Mucosa of descending colon (tissue), 3 donors: Measurements from ENCODE around the gene PLPP3. TPM values are rescaled to one million over a fixed set of nuclear protein-coding genes. Genes with fewer than 3 reads are reported as not detected.
A peak's percentile ranks its signal among the peaks of the same experiment; 100 is the strongest.

Source experiments
- ATAC-seq: fragments of 200-7000 bp; cut with Tn5 transposase; one replicate; pipeline ENCODE4 v1.9.1; 2020; ENCODE audit warnings: mild to moderate bottlenecking, moderate library complexity
- DNase-seq, 3 donors: peaks; one replicate each; pipeline ENCODE4 v3.0.0-alpha.2; 2020
- H3K36me3 ChIP-seq: fragments of 200-600 bp; one replicate; pipeline ENCODE4 v1.8.0; 2021; ENCODE audit warnings: low read depth, mild to moderate bottlenecking
- H3K4me1 ChIP-seq: fragments of 200-600 bp; one replicate; pipeline ENCODE4 v1.8.0; 2021; ENCODE audit warnings: low read depth, mild to moderate bottlenecking
- H3K4me3 ChIP-seq: fragments of 200-600 bp; one replicate; pipeline ENCODE4 v1.8.0; 2021; ENCODE audit warnings: mild to moderate bottlenecking
- H3K9me3 ChIP-seq: fragments of 200-600 bp; one replicate; pipeline ENCODE4 v1.8.0; 2021; ENCODE audit warnings: mild to moderate bottlenecking
- intact Hi-C, 2 donors: fragments of 100-400 bp; cut with DNase I in 1 of 2; cut with micrococcal nuclease in 1 of 2; formaldehyde crosslinking; loops; one replicate each; pipeline versions ENCODE4 v1.11.0 to v1.11.1; 2022; cut with DNase I, micrococcal nuclease
- total RNA-seq, 3 donors: library from RNA; stranded (reverse); fragmentation: NEBNext Ultra II Directional in 2 of 3; extraction: Animal tissue kit (Norgen Biotek cat#: 25700) in 2 of 3; gene quantifications; one replicate each; pipeline versions ENCODE4 v1.2.1 to v1.2.4, GENCODE V29; 2021 to 2023
- TF ChIP-seq, protein P1 (sequence below): fragments of 200-600 bp; IDR thresholded peaks from one replicate; pipeline ENCODE4 v1.8.0; 2022; ENCODE audit warnings: antibody characterized with exemption, mild to moderate bottlenecking
- donor health status: DM: no; HTN: no; CAD: no; lungs with moderate emphysema.
- donor health status: DM: no; HTN: no; CAD: no.
- donor health status: DM: no; HTN: yes; CAD: no.

PLPP3 gene
- total RNA-seq, 3 donors from 2014 or later: 25.3 to 80.5 (median 42.3) TPM

DNA sequence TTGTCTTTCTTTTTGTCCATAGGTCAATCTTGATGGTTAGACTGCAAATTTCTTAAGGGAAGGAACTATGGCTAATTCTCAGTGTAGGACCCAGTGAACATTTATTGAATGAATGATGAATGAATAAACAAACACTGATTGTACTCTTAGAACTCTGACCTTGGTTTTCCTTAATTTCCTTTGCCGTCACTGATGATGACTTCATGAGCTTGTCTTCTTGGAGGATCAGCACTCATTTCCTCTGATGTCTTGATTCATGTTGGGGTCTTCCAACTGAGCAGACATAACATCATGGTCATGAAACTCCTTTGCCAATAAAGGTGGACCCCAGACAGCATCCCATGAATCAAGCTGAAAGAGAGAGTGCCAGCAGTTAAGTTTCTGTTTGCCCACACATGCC lies 96.3 kb downstream of the PLPP3 start:
- Histone ChIP-seq H3K4me3 (no peak overlapping the region), H3K9me3 (no peaks in the 10 kb centered on the region), H3K4me1 (no peaks in the 10 kb centered on the region), H3K36me3 (no peaks in the 10 kb centered on the region)
- TF ChIP-seq, protein P1, sequence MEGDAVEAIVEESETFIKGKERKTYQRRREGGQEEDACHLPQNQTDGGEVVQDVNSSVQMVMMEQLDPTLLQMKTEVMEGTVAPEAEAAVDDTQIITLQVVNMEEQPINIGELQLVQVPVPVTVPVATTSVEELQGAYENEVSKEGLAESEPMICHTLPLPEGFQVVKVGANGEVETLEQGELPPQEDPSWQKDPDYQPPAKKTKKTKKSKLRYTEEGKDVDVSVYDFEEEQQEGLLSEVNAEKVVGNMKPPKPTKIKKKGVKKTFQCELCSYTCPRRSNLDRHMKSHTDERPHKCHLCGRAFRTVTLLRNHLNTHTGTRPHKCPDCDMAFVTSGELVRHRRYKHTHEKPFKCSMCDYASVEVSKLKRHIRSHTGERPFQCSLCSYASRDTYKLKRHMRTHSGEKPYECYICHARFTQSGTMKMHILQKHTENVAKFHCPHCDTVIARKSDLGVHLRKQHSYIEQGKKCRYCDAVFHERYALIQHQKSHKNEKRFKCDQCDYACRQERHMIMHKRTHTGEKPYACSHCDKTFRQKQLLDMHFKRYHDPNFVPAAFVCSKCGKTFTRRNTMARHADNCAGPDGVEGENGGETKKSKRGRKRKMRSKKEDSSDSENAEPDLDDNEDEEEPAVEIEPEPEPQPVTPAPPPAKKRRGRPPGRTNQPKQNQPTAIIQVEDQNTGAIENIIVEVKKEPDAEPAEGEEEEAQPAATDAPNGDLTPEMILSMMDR: no peak
- intact Hi-C loops: no loop called here
- ATAC-seq: no peak
- no peak for DNase-seq

DNA sequence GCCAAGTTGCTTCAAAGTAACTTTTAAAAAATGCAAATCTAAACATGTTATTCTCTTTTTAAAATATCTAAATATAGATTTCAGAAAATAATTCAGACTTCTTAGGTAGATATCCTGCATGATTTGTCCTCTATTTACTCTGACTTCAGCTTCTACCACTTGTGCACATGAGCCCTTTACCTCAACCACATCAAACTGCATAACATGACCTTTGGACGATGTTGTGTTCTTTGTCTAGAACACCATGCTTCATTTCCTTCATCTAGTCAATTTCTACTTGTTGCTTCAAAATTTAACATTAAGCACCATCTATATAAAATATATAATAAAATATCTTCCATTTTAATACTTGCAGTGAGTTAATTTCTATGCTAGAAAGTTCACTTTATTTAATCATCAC lies 96.9 kb downstream of the PLPP3 start:
- TF ChIP-seq, protein P1: no peak
- no peak overlapping the region for H3K4me3 ChIP-seq
- no peaks in the 10 kb centered on the region for H3K9me3 ChIP-seq
- H3K4me1 ChIP-seq: no peaks in the 10 kb centered on the region
- ATAC-seq (no peak), DNase-seq (no peak)
- H3K36me3 ChIP-seq: no peaks in the 10 kb centered on the region
- intact Hi-C loops: no loop called here

DNA sequence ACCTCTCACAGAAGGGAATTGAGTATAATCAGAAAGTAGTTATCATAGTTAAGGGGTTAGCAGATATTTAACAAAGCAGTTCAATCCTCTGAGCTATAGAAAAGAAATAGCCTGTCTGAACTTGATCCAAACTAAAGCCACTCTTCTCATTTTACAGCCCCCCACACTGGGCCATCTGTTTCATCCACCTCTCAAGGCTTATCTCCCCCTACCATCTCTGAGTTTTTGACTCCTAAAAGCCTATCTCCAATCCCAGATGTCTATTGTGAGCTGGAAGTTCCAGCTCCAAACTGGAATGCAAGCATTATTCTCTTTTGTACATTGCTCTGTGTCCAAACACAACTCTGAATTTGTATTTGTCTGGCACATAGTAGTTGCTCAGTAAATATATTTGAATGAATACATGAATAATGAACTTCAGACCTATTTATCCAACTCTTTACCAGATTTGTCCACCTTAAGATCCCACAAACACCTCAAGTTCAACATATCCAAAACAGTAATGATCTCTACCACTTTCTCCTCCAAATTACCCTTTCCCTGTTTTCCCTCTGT lies 98.1 kb downstream of the PLPP3 start:
- no peaks in the 10 kb centered on the region for H3K4me1 ChIP-seq
- intact Hi-C loops: no loop called here
- no peaks in the 10 kb centered on the region for H3K36me3 ChIP-seq
- DNase-seq (no peak), ATAC-seq (no peak)
- TF ChIP-seq, protein P1: no peak
- no peaks in the 10 kb centered on the region for H3K9me3 ChIP-seq
- H3K4me3 ChIP-seq: no peak overlapping the region

DNA sequence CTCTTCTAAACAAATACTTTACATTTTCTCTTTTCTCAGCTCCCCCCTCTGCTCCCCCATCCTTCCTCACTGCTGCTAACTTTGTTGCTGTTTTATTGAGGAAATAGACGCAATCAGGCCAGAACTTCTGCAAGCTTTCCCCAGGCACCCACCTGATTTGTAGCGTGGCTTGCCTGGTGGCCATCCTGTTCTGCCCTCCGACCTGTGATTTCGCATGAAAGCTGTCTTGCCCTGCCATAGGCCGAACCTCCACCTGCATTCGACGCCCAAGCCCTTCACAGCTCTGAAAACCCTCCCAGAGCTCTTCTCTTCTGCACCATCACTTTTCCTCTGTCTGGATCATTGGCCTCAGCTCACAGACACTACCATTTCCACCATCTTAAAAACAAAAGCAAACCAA lies 100.6 kb downstream of the PLPP3 start:
- intact Hi-C loops: no loop called here

DNA sequence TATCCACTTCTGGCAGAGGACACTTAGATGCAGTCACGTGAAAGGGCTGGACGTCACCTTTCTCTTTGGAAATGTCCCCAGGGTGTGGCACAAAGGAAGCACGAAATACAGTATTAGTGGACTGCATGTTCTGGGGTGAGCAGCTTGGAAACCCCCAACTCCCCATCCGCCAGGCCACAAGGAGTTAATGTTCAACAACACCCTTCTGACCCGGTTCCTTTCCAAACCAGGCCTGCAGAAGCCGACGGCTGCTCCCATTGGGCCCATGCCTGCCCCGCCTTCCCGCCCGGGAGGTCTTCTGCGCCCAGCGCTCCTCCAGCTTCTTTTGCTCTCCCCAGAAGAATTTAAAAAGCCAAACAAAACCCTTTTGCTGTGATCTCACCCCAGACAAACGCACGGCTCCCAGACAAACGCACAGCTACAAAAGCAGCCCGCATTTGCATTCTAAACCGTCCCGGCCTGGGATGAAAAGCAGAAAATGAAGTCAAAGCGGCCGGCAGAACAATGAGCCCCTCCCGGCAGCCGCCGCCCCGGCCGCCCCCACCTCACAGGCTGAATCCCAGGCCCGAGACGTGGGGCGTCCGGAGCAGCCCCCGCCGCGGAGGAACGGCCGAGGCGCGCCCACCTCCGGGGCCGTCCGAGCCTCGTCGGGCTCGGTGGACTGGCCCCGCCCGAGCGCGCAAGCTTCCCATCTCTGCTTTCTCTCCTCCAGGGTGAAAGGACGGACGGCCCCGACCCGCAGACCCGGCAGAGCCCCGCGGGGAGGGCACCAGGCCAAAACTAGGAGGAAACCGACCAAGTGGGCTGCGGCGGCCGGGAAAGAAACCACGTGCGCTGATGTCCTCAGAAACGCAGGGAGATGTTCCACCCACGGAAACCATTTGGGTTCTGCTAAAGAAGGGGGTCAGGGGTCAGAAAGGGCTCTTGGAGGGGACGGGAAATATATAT lies 101.9 kb downstream of the PLPP3 start:
- no peaks in the 10 kb centered on the region for H3K4me1 ChIP-seq
- DNase-seq (peak; percentile 36 to 66 (median 59)), ATAC-seq (peak; percentile 73)
- TF ChIP-seq, protein P1: no peak
- H3K4me3 ChIP-seq: no peak overlapping the region
- intact Hi-C loops: no loop called here
- no peaks in the 10 kb centered on the region for H3K9me3 ChIP-seq
- H3K36me3 ChIP-seq: no peaks in the 10 kb centered on the region

More for the DNA sequence above, 100.6 kb downstream of the PLPP3 start:
- ATAC-seq (no peak), DNase-seq (no peak)
- H3K9me3 ChIP-seq: no peaks in the 10 kb centered on the region
- no peak overlapping the region for H3K4me3 ChIP-seq
- no peaks in the 10 kb centered on the region for H3K36me3 ChIP-seq
- no peaks in the 10 kb centered on the region for H3K4me1 ChIP-seq
- TF ChIP-seq, protein P1: no peak
